GM18511 (cell line): ENCODE results near the gene DHX36.
A peak's percentile ranks its signal among the peaks of the same experiment; 100 is the strongest.

Experiments
- ATAC-seq: cut with Tn5 transposase; IDR thresholded peaks from one replicate; pipeline ENCODE4 v1.9.1; 2021; ENCODE audit warnings: mild to moderate bottlenecking, moderate library complexity; ENCODE audit not compliant: unreplicated experiment

DHX36 gene

DNA sequence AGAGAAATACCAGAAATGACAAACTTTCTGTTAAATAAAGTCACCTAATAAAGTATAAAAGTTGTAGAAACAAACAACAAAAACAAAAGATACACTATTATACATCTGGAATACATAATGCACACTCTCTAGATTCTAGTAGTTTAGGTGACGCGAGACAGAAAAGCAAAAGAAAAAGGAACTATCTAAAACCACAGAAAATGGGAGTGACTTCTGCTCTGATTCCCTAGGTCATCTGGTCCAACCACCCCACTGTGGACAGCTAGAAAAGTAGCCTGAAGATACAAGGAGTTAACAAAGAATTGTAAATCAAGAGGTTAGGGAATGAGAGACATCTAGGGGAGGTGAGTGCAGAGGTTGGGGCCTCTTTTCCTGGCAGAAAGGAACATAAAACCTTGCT lies 39.1 kb downstream of the DHX36 start:
- ATAC-seq = no peak

DNA sequence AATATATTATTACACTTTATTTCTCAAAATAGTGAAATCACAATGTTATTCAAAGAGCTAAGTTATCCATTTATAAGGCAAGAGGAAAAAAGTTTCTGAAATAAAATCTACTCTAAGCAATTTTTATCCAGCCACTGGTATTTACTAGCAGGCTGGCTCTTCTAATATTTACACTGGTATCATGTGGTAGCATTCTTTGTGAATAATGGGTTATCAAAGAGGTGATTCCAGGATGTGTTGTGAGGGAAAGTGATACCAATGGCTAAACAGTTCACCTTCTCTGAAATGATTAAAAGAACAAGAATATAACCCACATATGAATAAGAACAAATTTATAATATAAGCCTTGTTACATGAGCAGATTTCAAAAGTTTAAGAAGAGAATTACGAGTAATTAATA lies 44.1 kb downstream of the DHX36 start:
- no peak for ATAC-seq

DNA sequence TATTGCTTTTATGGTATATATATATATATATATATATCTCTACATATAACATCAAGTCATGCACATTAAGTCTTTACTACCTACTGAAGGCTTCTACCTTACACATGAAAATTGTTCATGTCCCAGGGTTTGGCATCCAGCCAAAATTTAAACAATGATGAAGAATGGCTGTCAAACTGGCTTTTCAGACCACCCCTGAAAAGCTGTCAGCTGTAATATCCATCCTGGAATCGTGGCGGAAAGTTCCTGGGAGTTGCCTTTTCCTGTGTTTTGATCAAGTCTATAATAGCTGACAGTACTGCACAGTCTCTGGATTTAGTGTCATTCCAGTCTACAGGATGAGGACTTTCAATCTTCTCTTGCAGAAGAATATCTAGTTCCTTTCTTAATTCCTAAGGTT lies 48.3 kb downstream of the DHX36 start:
- no peak for ATAC-seq

GRCh38 chr3:154275292-154275691 lies 49.0 kb downstream of the DHX36 start:
- ATAC-seq = no peak

DNA sequence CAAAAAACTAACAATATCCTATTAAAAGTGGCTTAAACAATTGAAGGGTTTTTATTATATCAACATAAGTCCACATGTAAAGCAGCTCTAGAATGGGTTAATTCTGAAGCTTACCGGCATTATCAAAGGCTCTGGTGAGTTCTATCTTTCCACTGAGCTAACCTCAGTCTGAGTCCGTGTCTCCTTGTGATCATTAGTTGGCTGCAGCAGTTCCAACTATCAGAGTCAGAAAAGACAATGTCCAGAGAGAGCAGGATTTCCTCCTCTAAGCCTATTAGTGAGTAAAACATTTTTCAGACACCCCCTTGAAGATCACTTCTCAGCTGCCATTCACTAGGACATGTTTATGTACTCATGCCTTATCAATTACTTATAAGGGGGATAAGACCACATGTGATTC lies 49.9 kb downstream of the DHX36 start:
- ATAC-seq = no peak

GRCh38 chr3:154273381-154273780 lies 50.9 kb downstream of the DHX36 start:
- ATAC-seq = no peak

- ATAC-seq = no peak
Measured at GRCh38 chr3:154254527-154254926, 69.8 kb downstream of the DHX36 start.

DNA sequence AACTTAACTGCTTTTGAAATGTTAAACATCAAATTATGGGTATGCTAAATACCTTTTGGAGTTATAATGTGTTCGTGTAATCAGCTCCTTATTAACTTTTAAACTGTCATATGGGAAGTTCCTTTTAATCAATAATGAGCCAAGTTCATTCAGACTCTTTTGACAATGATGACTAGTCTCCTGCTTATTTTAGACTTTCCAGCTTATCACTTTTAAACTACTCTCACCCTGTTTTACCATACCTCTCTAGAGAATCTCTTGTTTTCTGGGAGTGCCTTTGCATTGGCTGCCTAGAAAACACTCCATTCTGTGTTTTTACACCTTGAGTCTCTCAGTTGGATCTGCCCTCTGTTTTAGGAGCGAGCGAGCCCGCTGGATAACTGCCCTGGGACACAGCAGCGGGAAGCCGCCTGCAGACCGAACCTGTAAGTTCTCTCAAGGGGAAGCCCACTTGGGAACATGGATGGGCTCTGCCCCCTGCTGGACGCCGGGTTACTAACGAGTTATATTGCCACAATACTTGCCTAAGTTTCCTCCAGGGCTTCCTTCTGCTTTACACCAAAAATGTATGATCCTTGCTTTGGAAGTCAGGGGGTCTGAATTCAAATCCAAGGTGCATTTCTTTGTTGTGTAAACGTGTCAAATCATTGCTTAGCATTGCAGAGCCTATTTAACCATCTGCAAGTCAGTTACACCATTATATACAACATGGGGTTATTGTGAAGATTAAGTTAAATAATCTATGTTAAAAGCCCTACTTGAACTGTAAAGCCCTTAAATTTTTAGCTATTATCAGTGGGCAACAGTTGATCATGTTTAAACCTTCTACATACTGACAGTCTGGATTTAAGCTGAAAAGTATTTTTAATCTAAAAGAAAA lies 71.3 kb downstream of the DHX36 start:
- ATAC-seq = peak; percentile 91

DNA sequence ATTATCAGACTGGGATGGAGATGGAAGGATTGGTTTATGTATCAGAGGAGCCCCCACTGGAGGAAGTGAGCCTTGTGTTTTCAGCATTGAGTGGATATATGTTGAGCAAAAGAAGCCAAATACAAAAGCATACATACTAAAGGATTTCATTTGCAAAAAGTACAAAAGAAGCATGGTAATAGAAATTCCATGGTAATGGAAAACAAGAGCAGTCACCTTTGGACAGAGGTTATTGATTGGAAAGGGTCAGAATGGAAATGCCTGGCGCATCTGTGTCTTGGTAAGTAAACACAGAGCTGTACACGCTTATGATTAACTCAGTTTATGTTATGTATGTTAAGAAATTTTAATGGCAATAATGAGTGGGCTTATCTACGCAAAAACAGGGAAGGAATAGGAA lies 72.7 kb downstream of the DHX36 start:
- ATAC-seq = no peak

DNA sequence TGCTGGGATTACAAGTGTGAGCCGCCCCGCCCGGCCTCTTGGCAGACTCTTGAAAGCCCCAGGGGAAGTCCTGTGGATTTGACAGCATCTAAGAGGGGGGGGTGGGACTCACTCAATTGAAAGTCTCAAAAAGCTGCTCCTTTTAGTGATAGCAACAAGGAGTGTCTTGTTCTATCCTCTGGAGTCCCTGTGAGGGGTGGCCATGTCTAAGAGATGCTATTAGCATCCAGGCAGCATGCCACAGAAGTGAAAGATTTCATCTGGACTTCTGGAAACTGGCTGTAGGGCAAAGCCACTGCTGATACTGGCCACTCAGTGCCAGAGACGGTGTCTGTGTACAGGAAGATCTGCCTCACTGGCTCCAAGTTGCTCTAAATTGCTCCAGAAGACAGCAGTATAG lies 74.0 kb downstream of the DHX36 start:
- no peak for ATAC-seq

- no peak for ATAC-seq
Measured at GRCh38 chr3:154247806-154248415, 76.4 kb downstream of the DHX36 start.

DNA sequence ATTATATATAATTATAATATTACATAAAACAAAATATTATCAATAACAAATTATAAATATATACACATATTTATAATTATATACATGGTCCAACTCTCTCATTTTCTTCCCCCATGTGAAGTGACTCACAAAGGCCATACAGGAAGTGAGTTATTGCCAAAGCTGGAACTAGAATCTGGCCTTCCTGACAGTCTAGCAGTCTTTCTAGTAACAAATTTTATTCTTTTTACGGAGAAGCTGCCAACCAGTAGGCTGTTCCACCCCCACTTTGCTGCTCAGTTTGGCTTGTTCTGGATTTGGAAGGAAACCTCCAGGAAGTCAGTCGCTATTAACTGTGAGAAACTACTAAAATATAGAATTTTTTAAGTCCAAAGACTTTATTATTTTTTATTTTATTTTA lies 79.6 kb downstream of the DHX36 start:
- no peak for ATAC-seq

DNA sequence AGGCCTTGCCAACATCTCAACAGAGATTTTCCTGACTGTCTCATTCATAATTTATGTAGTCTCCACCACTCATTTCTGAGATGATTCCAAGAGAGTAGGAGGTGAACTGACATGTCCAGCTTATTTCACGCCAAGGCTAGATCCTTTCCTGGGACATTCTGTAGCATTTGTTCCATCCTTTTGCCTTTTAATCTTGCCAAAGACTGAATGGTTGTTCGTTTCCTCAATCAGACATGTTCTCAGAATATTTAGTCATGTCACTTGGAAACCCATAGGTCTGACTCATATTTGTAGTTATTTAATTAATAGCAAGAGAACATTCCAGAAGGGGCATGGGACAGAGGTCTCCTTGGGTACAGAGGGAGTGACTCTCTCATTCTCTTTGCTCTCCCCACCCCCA lies 80.9 kb downstream of the DHX36 start:
- ATAC-seq = no peak

GRCh38 chr3:154242766-154243165 lies 81.5 kb downstream of the DHX36 start:
- ATAC-seq = no peak

DNA sequence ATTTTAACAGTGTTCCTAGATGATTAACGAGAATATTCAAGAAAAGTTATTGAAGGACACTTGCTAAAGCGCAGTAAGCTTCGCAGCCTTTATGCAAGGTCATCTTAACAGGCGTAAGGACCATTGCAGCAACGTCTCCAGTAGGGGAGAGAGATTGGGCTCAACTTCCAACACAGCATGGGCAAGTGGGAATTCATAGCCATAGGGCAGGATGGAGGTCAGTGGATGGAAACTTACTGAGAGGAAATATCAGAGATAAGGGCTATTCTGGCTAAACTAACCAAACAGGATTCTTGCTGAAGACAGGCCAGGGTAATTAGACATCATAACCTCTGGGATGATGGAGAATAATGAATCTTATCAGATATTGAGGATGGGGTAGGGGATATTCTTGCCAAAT lies 82.8 kb downstream of the DHX36 start:
- no peak for ATAC-seq

- no peak for ATAC-seq
Measured at GRCh38 chr3:154240235-154240634, 84.1 kb downstream of the DHX36 start.

- no peak for ATAC-seq
Measured at GRCh38 chr3:154236331-154236730, 88.0 kb downstream of the DHX36 start.

DNA sequence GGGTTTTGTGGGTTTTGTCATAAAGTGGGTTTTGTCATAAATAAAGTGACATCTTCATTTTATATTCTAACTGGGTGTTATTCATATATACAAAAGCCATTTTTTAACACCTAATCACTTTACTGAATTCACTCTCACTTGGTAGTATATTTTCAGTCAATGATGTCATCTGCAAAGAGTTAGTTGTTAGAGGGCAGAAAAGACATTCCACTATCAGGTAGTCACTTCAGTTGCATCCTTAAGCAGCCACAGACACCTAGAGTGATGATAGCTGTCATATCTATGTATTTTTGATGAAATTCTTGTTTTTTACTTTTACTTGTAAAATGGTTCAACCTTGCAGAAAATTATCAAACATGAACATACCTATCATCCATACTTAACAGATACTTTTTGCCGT lies 89.0 kb downstream of the DHX36 start:
- ATAC-seq = no peak

DNA sequence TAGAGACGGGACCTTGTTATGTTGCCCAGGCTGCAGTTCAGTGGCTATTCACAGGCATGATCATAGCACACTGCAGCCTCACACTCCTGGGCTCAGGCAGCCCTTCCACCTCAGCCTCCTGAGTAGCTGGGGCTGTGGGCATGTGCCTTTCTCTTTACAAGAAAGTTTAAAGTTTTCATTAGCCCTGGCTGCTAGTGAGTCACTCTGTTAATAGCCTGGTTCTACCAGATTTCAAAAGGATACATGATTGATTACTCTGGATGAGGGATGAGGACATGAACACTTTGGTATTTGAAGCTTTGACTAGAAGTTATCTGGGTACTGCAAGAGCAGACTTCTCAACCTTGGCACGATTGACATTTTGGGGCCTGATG lies 95.1 kb downstream of the DHX36 start:
- no peak for ATAC-seq

- no peak for ATAC-seq
Measured at GRCh38 chr3:154228561-154229216, 95.6 kb downstream of the DHX36 start.

GRCh38 chr3:154227531-154227930 lies 96.8 kb downstream of the DHX36 start:
- no peak for ATAC-seq

DNA sequence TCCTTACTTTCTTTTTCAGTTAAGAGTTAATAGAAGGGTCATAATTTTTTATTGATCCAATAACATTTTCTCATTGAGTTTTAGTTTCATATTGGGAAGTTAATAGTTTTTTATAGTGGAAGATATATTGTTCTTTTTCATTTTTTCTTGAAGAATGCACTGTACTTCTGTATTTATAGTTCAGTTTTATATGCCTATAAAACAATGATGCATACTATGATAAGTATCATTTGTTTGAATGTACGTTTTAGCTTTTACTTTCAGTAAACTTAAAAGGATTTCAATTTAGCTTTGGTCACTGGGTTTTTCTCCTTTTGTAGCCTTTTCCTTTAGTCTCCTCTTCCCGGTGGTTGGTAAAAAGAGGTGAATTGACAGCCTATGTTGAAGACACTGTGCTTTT lies 98.8 kb downstream of the DHX36 start:
- no peak for ATAC-seq
